K562 (cell line): ENCODE results near the gene CUX1. TPM values are rescaled to one million over a fixed set of nuclear protein-coding genes. Genes with fewer than 3 reads are reported as not detected.
A peak's percentile ranks its signal among the peaks of the same experiment; 100 is the strongest.
"Not testable (repeated sequence)": the region's sequence is repeated elsewhere in the genome, so short reads cannot be mapped to it uniquely, and the experiment has no call there.

Source experiments
- ATAC-seq: fragments of 200-7000 bp; cut with Tn5 transposase; 3 replicates; pipeline ENCODE4 v1.9.1; 2020; ENCODE audit warnings: moderate library complexity
- BruUV-seq: library from RNA; stranded (reverse); fragments of 400-500 nt; replicated peaks from 2 replicates; lab custom pipeline; 2021; lab: Mats Ljungman, UMichigan
- CTCF ChIA-PET: fragments of 300-600 bp; formaldehyde crosslinking; extraction: SDS; loops from one replicate; lab custom pipeline; 2021; ENCODE audit warnings: low intra/inter-chr PET ratio; lab: Yijun Ruan, JAX
- POLR2A ChIA-PET: fragments of 300-600, 350-650 bp; sonication (Branson Sonifier 250); formaldehyde crosslinking; extraction: SDS; loops from one replicate; lab custom pipeline; 2021; ENCODE audit warnings: antibody characterized with exemption, inconsistent platforms; lab: Yijun Ruan, JAX
- DNase-seq, 4 experiments: peaks; one replicate each; pipeline versions ENCODE4 v3.0.0 to v3.0.0-alpha.2; 2011 to 2018; ENCODE audit warnings: low spot score in 3 of 4, mixed read lengths in 3 of 4; ENCODE audit errors: extremely low read depth in 1 of 4
- FAIRE-seq: peaks from 2 replicates; lab custom pipeline; 2011; peaks lifted over from hg19 to GRCh38; lab: Jason Lieb, UNC
- H2AFZ ChIP-seq: 2 replicates; pipeline ENCODE4 v1.6.0; 2011; ENCODE audit warnings: low read depth, low read length, control low read depth, inconsistent platforms
- H3K27ac ChIP-seq: fragments of 200-600 bp; 3 replicates; pipeline ENCODE4 v1.8.0; 2011; ENCODE audit warnings: low read depth, mild to moderate bottlenecking, control low read depth, inconsistent platforms, low read length, moderate library complexity, mixed read lengths; ENCODE audit errors: extremely low read depth
- H3K27me3 ChIP-seq, 2 experiments: fragments of 300-600 bp in 1 of 2; 2 replicates in 1 of 2; 3 replicates in 1 of 2; pipeline versions ENCODE4 v1.6.0 to v1.8.0; 2011; ENCODE audit warnings: inconsistent platforms in 2 of 2, low read length in 2 of 2, mild to moderate bottlenecking in 1 of 2, mixed read lengths in 1 of 2, moderate library complexity in 1 of 2; ENCODE audit not compliant: control insufficient read depth in 2 of 2, insufficient read depth in 2 of 2
- H3K36me3 ChIP-seq: fragments of 300-600 bp; 3 replicates; pipeline ENCODE4 v1.8.0; 2011; ENCODE audit warnings: mild to moderate bottlenecking, low read length, inconsistent platforms; ENCODE audit not compliant: control insufficient read depth, insufficient read depth
- H3K4me1 ChIP-seq, 2 experiments: fragments of 200-600 bp in 1 of 2; replicated peaks in 1 of 2; 2 replicates in 1 of 2; 3 replicates in 1 of 2; pipeline versions ENCODE4 v1.5.1 to v1.8.0; 2011; ENCODE audit warnings: inconsistent platforms in 2 of 2, low read length in 2 of 2, mild to moderate bottlenecking in 1 of 2, mixed read lengths in 1 of 2, moderate library complexity in 1 of 2; ENCODE audit not compliant: control insufficient read depth in 2 of 2, insufficient read depth in 2 of 2
- H3K4me2 ChIP-seq: 2 replicates; pipeline ENCODE4 v1.6.1; 2011; ENCODE audit warnings: low read length, control low read depth, inconsistent platforms, mixed read lengths; ENCODE audit not compliant: insufficient read depth
- H3K4me3 ChIP-seq: fragments of 200-600 bp; sonication (generic), shearing (Covaris generic); 2 replicates; pipeline ENCODE4 v1.5.1; 2016; ENCODE audit warnings: control low read depth, inconsistent platforms
- H3K79me2 ChIP-seq: fragments of 200-600 bp; 3 replicates; pipeline ENCODE4 v1.8.0; 2011; ENCODE audit warnings: low read length, inconsistent platforms; ENCODE audit not compliant: control insufficient read depth, insufficient read depth
- H3K9ac ChIP-seq, 2 experiments: 2 replicates each; pipeline versions ENCODE4 v1.6.0 to v1.6.1; 2011; ENCODE audit warnings: low read depth in 2 of 2, low read length in 2 of 2, control low read depth in 1 of 2, inconsistent platforms in 1 of 2, mild to moderate bottlenecking in 1 of 2, mixed read lengths in 1 of 2; ENCODE audit not compliant: insufficient read depth in 1 of 2
- H3K9me1 ChIP-seq: one replicate; pipeline ENCODE4 v1.6.0; 2011; ENCODE audit warnings: inconsistent platforms, mild to moderate bottlenecking, low read length, moderate library complexity; ENCODE audit not compliant: control insufficient read depth, insufficient read depth
- H3K9me3 ChIP-seq: replicated peaks from 2 replicates; pipeline ENCODE4 v1.5.1; 2011; ENCODE audit warnings: low read depth, low read length, inconsistent platforms; ENCODE audit not compliant: control insufficient read depth, insufficient read depth
- H4K20me1 ChIP-seq: replicated peaks from 2 replicates; pipeline ENCODE4 v1.6.1; 2011; ENCODE audit warnings: low read length, inconsistent platforms, mixed read lengths; ENCODE audit not compliant: control insufficient read depth, insufficient read depth
- JUND ChIP-seq, 2 experiments: IDR thresholded peaks; 2 replicates in 1 of 2; 3 replicates in 1 of 2; pipeline ENCODE4 v1.6.1; 2011; ENCODE audit warnings: borderline replicate concordance in 2 of 2, low read depth in 2 of 2, low read length in 2 of 2, improper control_type of control experiment in 1 of 2, missing biosample characterization in 1 of 2, missing genetic modification characterization in 1 of 2, missing genetic modification reagents in 1 of 2
- PKNOX1 ChIP-seq: fragments of 450-650 bp; IDR thresholded peaks from 2 replicates; pipeline ENCODE4 v1.6.1; 2016
- ZSCAN32 ChIP-seq: fragments of 450-650 bp; formaldehyde crosslinking; IDR thresholded peaks from 2 replicates; pipeline ENCODE4 v1.4.0; 2020; ENCODE audit warnings: mild to moderate bottlenecking, moderate library complexity
- WGBS: fragments of 100-300 bp; shearing (Covaris generic); methylation state at CpG from one replicate; pipeline ENCODE4 v1.1.6; 2016; ENCODE audit warnings: low coverage, mixed read lengths; ENCODE audit not compliant: insufficient coverage; ENCODE audit errors: missing lambda C conversion rate; 5-methylcytosine and 5-hydroxymethylcytosine counted together
- in situ Hi-C: fragments of 300-500 bp; cut with MboI; formaldehyde crosslinking; loops from 4 replicates; pipeline ENCODE4 v1.15.0; 2018; ENCODE audit warnings: inconsistent platforms, mixed read lengths
- intact Hi-C: fragments of 100-400 bp; cut with micrococcal nuclease; formaldehyde crosslinking; loops from 2 replicates; pipeline ENCODE4 v1.14.2; 2022
- polyA plus RNA-seq, 8 experiments: library from polyadenylated mRNA; depleted of rRNA in 4 of 8; stranded (reverse) in 5 of 8; unstranded in 3 of 8; fragments of >200 nt; fragmentation: Nextera tagmentation in 2 of 8; fragmentation: Illumina TruSeq in 1 of 8; extraction: Ambion mirVana in 2 of 8; extraction: Trizol in 1 of 8; gene quantifications; 2 replicates each; pipeline versions ENCODE4 v1.2.1 to v1.2.3, GENCODE V29; 2011 to 2014; ENCODE audit warnings: inconsistent platforms in 1 of 8, missing spikeins in 1 of 8
- total RNA-seq, 7 experiments: library from RNA; depleted of rRNA in 6 of 7; stranded (reverse); fragments of >200 nt in 6 of 7; fragmentation: Illumina TruSeq in 2 of 7; extraction: Trizol in 2 of 7; gene quantifications; 2 replicates each; pipeline versions ENCODE4 v1.2.1 to v1.2.3, GENCODE V29; 2011 to 2021; ENCODE audit warnings: low replicate concordance in 1 of 7
- TF ChIP-seq, protein P1 (sequence below), 2 experiments: fragments of 450-650 bp in 1 of 2; sonication (generic) in 1 of 2; formaldehyde crosslinking in 1 of 2; IDR thresholded peaks in 1 of 2; conservative IDR thresholded peaks in 1 of 2; 2 replicates each; pipeline versions ENCODE4 v1.6.1 to v1.8.1; 2016 to 2023; ENCODE audit warnings: mild to moderate bottlenecking in 2 of 2, moderate library complexity in 2 of 2, inconsistent platforms in 1 of 2, missing genetic modification reagents in 1 of 2

CUX1 gene
- total and polyA plus RNA-seq, 9 of the 15 experiments (the other 6 are each of a cell fraction or from before 2014, with no cell fraction given): 3.6 to 55.3 (median 25.2) TPM

GRCh38 chr7:102323914-102324195 is 506.4 kb downstream of the CUX1 start:
- TF ChIP-seq ZSCAN32 (CRISPR knock-in tag) (no peak), PKNOX1 (0 out of 2 replicates have a peak, but pooled peaks have one; percentile 27)
- TF ChIP-seq, all 486 proteins: peak for 1
- FAIRE-seq (no peak), ATAC-seq (no peak)

DNA sequence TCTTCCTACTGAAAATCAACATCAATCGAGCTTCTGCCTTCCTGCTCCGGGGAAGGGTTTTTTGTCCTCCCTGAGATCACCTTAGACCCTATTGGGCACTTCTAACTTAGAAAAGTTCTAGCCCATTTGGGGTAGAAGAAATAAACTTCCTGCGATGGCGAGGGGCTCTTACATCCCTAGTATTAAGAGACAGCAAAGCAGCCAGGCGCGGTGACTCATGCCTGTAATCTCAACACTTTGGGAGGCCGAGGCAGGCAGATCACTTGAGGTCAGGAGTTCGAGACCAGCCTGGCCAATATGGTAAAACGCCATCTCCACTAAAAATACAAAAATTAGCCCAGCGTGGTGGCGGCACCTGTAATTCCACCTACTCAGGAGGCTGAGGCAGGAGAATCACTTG is 507.7 kb downstream of the CUX1 start:
- H3K79me2 ChIP-seq; H2AFZ ChIP-seq; H3K4me3 ChIP-seq; ATAC-seq; H3K36me3 ChIP-seq; H3K9me3 ChIP-seq; H3K27ac ChIP-seq; H3K9ac ChIP-seq; intact Hi-C loops; DNase-seq; H3K9me1 ChIP-seq; POLR2A ChIA-PET; H4K20me1 ChIP-seq; CTCF ChIA-PET; H3K4me2 ChIP-seq; FAIRE-seq; BruUV-seq; TF ChIP-seq JUND (tag; IDR thresholded peaks at IDR 0.05; ENCODE audit: borderline replicate concordance, low read depth, low read length): not testable (repeated sequence)
- 3% methylated on average over 11 of the region's 11 CpGs for WGBS
- in situ Hi-C loops: loop anchor here (5.0 kb wide), 1 partner anchor 57 kb away; no protein-coding TSS in a partner anchor
- Histone ChIP-seq H3K27me3 (peaks cover 35 to 56% of the 10 kb centered on the region in 2 experiments; a peak in 4 of 5 replicates), H3K4me1 (peaks cover 0 to 18% of the 10 kb centered on the region in 2 experiments; a peak in 2 of 5 replicates)
- TF ChIP-seq, protein P1, sequence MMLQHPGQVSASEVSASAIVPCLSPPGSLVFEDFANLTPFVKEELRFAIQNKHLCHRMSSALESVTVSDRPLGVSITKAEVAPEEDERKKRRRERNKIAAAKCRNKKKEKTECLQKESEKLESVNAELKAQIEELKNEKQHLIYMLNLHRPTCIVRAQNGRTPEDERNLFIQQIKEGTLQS (IDR thresholded peaks at IDR 0.05): peak; percentile 47
- TF ChIP-seq, protein P1 (CRISPR knock-in tag; conservative IDR thresholded peaks at IDR 0.05): not testable (repeated sequence)
- TF ChIP-seq JUND (IDR thresholded peaks at IDR 0.05; ENCODE audit: borderline replicate concordance, low read depth, low read length): 0 out of 2 replicates have a peak, but pooled peaks have one; percentile 7

More at GRCh38 chr7:102323914-102324195, 506.4 kb downstream of the CUX1 start:
- DNase-seq: no peak
- no peak overlapping the region for H3K9ac ChIP-seq
- WGBS: 3% methylated on average over 5 of the region's 5 CpGs
- no TSS peak for BruUV-seq
- no peak overlapping the region for H3K4me2 ChIP-seq
- peaks cover 0 to 20% of the 10 kb centered on the region in 2 experiments; a peak in 2 of 5 replicates for H3K4me1 ChIP-seq
- ChIA-PET CTCF (no interaction called here), POLR2A (no interaction called here)
- in situ Hi-C loops: loop anchor here (5.0 to 25.0 kb wide), 2 partner anchors 37 to 338 kb away; partner anchors contain the start of genes POLR2J2, SH2B2 and SPDYE2B
- no peak overlapping the region for H3K4me3 ChIP-seq
- no peaks in the 10 kb centered on the region for H3K9me3 ChIP-seq
- H3K27me3 ChIP-seq: peaks cover 40 to 64% of the 10 kb centered on the region in 2 experiments
- H3K27ac ChIP-seq: no peak overlapping the region
- intact Hi-C loops: loop anchor here (5.0 kb wide), 1 partner anchor 68 kb away; no protein-coding TSS in a partner anchor
- no peaks in the 10 kb centered on the region for H3K36me3 ChIP-seq
- H4K20me1 ChIP-seq: 0 out of 2 replicates have a peak, but pooled peaks cover 7% of the 10 kb centered on the region
- no peaks in the 10 kb centered on the region for H3K79me2 ChIP-seq
- no peaks in the 10 kb centered on the region for H3K9me1 ChIP-seq
- H2AFZ ChIP-seq: no peak overlapping the region
